ENCODE data around the gene HDAC11.
A peak's percentile ranks its signal among the peaks of the same experiment; 100 is the strongest.
"Not testable (repeated sequence)": the region's sequence is repeated elsewhere in the genome, so short reads cannot be mapped to it uniquely, and the experiment has no call there.

The HDAC11 gene

GRCh38 chr3:13475871-13476590 lies 4.1 kb upstream of the HDAC11 start:
- no peaks in the 10 kb centered on the region for H3K36me3 ChIP-seq (ENCODE audit: insufficient read depth, low read length)
- no peaks in the 10 kb centered on the region for H3K9me3 ChIP-seq (ENCODE audit: low read length)

GRCh38 chr3:13477943-13478342 lies 2.2 kb upstream of the HDAC11 start:
- Histone ChIP-seq H3K4me3 (ENCODE audit: low read length) (no peak overlapping the region), H3K36me3 (ENCODE audit: insufficient read depth, low read length) (no peaks in the 10 kb centered on the region), H2AFZ (ENCODE audit: low read depth, low read length) (no peak overlapping the region), H3K27me3 (ENCODE audit: insufficient read depth, low read length) (no peaks in the 10 kb centered on the region), H3K9me3 (ENCODE audit: low read length) (no peaks in the 10 kb centered on the region), H3K4me1 (ENCODE audit: insufficient read depth, low read length) (peaks cover 17% of the 10 kb centered on the region)

More at GRCh38 chr3:13475871-13476590, 4.1 kb upstream of the HDAC11 start:
- Histone ChIP-seq H3K4me1 (ENCODE audit: insufficient read depth, low read length) (peaks cover 17% of the 10 kb centered on the region), H2AFZ (ENCODE audit: low read depth, low read length) (no peak overlapping the region), H3K4me3 (ENCODE audit: low read length) (no peak overlapping the region), H3K27me3 (ENCODE audit: insufficient read depth, low read length) (peaks cover 3% of the 10 kb centered on the region)

- H3K4me3 ChIP-seq (ENCODE audit: low read length) = peak overlapping the region; percentile 53
- peaks cover 17% of the 10 kb centered on the region for H3K4me1 ChIP-seq (ENCODE audit: insufficient read depth, low read length)
- H3K36me3 ChIP-seq (ENCODE audit: insufficient read depth, low read length) = no peaks in the 10 kb centered on the region
Observed at GRCh38 chr3:13479332-13479581, 849 bp upstream of the HDAC11 start.

GRCh38 chr3:13480340-13481318 lies 523 bp downstream of the HDAC11 start:
- peak overlapping the region; percentile 53 for H3K4me3 ChIP-seq (ENCODE audit: low read length)
- H3K36me3 ChIP-seq (ENCODE audit: insufficient read depth, low read length) = no peaks in the 10 kb centered on the region
- no peaks in the 10 kb centered on the region for H3K27me3 ChIP-seq (ENCODE audit: insufficient read depth, low read length)
- peaks cover 17% of the 10 kb centered on the region for H3K4me1 ChIP-seq (ENCODE audit: insufficient read depth, low read length)
- H3K9me3 ChIP-seq (ENCODE audit: low read length) = no peaks in the 10 kb centered on the region
- peak overlapping the region; percentile 56 for H2AFZ ChIP-seq (ENCODE audit: low read depth, low read length)

More at GRCh38 chr3:13479332-13479581, 849 bp upstream of the HDAC11 start:
- no peaks in the 10 kb centered on the region for H3K9me3 ChIP-seq (ENCODE audit: low read length)
- no peaks in the 10 kb centered on the region for H3K27me3 ChIP-seq (ENCODE audit: insufficient read depth, low read length)
- H2AFZ ChIP-seq (ENCODE audit: low read depth, low read length) = peak overlapping the region; percentile 50

DNA sequence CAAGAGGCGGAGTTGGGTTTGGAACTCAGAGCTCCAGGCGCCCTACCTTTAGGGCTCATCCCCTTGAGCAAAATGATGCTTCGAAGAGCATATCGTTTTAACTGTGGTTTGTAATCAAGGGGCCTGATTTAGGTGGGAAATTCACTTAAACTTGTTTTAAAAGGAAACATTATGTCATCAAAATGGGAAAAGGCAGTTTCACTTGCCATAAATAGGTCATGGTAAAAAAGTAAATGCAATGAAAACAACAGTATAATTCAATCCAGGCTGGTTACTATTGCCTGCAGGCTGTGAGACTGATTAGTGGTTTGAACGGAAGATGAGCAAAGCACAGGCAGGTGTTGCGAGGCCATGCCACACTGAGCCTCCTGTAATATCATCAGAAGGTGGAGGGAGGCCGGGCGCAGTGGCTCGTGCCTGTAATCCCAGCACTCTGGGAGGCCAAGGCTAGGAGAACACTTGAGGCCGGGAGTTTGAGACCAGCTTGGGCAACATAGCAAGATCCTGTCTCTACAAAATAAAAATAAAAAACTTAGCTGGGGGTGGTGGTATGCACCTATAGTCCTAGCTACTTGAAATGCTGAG lies 2.1 kb downstream of the HDAC11 start:
- no peak overlapping the region for H3K4me3 ChIP-seq (ENCODE audit: low read length)
- peaks cover 17% of the 10 kb centered on the region for H3K4me1 ChIP-seq (ENCODE audit: insufficient read depth, low read length)
- no peaks in the 10 kb centered on the region for H3K27me3 ChIP-seq (ENCODE audit: insufficient read depth, low read length)
- H3K36me3 ChIP-seq (ENCODE audit: insufficient read depth, low read length) = no peaks in the 10 kb centered on the region
- no peak overlapping the region for H2AFZ ChIP-seq (ENCODE audit: low read depth, low read length)
- H3K9me3 ChIP-seq (ENCODE audit: low read length) = no peaks in the 10 kb centered on the region

GRCh38 chr3:13483286-13483685 lies 3.2 kb downstream of the HDAC11 start:
- no peaks in the 10 kb centered on the region for H3K9me3 ChIP-seq (ENCODE audit: low read length)
- H3K27me3 ChIP-seq (ENCODE audit: insufficient read depth, low read length) = no peaks in the 10 kb centered on the region
- no peak overlapping the region for H2AFZ ChIP-seq (ENCODE audit: low read depth, low read length)
- H3K4me3 ChIP-seq (ENCODE audit: low read length) = no peak overlapping the region
- H3K36me3 ChIP-seq (ENCODE audit: insufficient read depth, low read length) = no peaks in the 10 kb centered on the region
- H3K4me1 ChIP-seq (ENCODE audit: insufficient read depth, low read length) = peaks cover 11% of the 10 kb centered on the region

DNA sequence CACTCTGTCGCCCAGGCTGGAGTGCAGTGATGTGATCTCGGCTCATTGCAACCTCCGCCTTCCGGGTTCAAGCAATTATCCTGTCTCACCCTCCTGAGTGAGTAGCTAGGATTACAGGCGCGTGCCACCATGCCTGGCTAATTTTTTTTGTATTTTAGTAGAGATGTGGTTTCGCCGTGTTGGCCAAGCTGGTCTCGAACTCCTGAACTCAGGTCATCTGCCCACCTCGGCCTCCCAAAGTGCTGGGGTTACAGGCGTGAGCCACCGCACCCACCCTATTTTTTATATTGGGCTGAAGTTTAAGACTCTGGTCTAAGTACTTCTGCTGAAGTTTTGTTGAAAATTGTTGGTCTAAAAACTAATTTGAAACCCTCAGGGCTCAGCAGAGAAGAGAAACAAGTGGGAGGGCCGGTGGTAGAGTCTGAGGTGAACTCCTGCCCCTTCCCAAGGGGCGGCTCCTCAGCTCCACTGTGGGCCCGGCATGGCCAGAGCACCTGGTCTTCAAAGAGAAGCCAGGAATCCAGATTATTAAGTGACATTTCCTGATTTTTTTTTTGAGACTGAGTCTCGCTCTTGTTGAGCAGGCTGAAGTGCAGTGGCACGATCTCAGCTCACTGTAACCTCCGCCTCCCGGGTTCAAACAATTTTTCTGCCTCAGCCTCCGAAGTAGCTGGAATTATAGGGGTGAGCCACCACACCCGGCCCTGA lies 4.0 kb downstream of the HDAC11 start:
- Histone ChIP-seq H3K4me1 (ENCODE audit: insufficient read depth, low read length) (peaks cover 6% of the 10 kb centered on the region), H3K27me3 (ENCODE audit: insufficient read depth, low read length) (no peaks in the 10 kb centered on the region), H3K36me3 (ENCODE audit: insufficient read depth, low read length) (no peaks in the 10 kb centered on the region), H2AFZ (ENCODE audit: low read depth, low read length) (no peak overlapping the region), H3K4me3 (ENCODE audit: low read length) (no peak overlapping the region), H3K9me3 (ENCODE audit: low read length) (no peaks in the 10 kb centered on the region)

GRCh38 chr3:13484851-13485590 lies 4.9 kb downstream of the HDAC11 start:
- Histone ChIP-seq H3K27me3 (ENCODE audit: insufficient read depth, low read length) (no peaks in the 10 kb centered on the region), H3K36me3 (ENCODE audit: insufficient read depth, low read length) (no peaks in the 10 kb centered on the region), H3K4me1 (ENCODE audit: insufficient read depth, low read length) (peaks cover 6% of the 10 kb centered on the region), H3K9me3 (ENCODE audit: low read length) (peaks cover 5% of the 10 kb centered on the region), H2AFZ (ENCODE audit: low read depth, low read length) (no peak overlapping the region), H3K4me3 (ENCODE audit: low read length) (no peak overlapping the region)

DNA sequence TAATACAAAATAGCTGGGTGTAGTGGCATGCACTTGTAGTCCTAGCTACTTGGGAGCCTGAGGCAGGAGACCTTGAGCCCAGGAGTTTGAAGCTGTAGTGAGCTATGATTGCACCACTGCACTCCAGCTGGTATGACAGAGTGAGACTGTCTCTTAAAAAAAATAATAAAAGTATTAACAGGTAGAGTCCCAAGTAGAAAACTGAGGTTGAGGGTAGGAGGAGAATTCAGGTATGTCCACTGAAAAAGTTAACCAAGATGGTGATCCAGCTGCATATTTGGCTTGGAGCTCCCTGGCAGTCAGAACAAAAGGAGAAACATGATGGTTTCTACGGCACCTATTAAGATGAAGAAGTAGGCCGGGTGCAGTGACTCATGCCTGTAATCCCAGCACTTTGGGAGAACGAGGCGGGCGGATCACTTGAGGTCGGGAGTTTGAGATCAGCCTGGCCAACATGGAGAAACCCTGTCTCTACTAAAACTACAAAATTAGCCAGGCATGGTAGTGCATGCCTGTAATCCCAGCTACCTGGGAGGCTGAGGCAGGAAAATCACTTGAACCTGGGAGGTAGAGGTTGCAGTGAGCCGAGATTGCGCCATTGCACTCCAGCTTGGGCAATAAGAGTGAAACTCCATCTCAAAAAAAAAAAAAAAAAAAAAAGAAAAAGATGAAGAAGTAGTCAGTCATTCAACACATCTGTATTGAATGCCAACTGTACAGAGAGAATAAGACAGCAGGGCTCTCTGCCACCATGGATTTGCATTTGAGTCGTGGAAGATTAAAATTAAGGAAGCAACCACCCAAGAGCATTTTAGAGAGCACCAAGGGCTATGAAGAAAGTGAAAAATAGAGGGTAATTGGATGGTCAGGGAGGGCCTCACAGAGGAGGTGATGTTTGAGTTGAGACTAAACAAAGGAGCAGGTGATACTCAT lies 5.8 kb downstream of the HDAC11 start:
- not testable (repeated sequence) for H3K36me3 ChIP-seq (ENCODE audit: insufficient read depth, low read length); H3K9me3 ChIP-seq (ENCODE audit: low read length); H3K27me3 ChIP-seq (ENCODE audit: insufficient read depth, low read length); H3K4me1 ChIP-seq (ENCODE audit: insufficient read depth, low read length); H3K4me3 ChIP-seq (ENCODE audit: low read length); H2AFZ ChIP-seq (ENCODE audit: low read depth, low read length)

DNA sequence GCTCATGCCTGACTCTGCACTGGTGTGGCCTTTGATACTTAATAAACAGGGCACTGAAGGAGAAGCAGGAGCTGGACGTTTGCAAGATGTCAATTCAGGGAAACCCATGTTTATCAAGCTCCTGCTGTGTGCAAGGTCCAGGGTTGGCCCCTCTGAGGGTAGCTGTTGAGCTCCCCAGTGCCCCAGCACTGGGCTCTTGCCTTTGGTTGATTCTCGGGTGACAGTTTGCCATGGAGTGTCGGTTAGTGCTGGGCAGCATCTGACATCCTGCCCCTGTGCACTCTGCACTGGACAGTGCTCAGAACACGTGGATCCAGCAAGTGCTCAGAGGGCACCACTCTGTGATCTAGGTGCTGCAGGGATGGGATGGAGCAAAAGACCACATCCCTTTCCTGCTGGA lies 7.3 kb downstream of the HDAC11 start:
- Histone ChIP-seq H3K4me1 (ENCODE audit: insufficient read depth, low read length) (no peaks in the 10 kb centered on the region), H3K4me3 (ENCODE audit: low read length) (no peak overlapping the region), H3K36me3 (ENCODE audit: insufficient read depth, low read length) (no peaks in the 10 kb centered on the region), H2AFZ (ENCODE audit: low read depth, low read length) (no peak overlapping the region), H3K27me3 (ENCODE audit: insufficient read depth, low read length) (no peaks in the 10 kb centered on the region), H3K9me3 (ENCODE audit: low read length) (peaks cover 5% of the 10 kb centered on the region)

DNA sequence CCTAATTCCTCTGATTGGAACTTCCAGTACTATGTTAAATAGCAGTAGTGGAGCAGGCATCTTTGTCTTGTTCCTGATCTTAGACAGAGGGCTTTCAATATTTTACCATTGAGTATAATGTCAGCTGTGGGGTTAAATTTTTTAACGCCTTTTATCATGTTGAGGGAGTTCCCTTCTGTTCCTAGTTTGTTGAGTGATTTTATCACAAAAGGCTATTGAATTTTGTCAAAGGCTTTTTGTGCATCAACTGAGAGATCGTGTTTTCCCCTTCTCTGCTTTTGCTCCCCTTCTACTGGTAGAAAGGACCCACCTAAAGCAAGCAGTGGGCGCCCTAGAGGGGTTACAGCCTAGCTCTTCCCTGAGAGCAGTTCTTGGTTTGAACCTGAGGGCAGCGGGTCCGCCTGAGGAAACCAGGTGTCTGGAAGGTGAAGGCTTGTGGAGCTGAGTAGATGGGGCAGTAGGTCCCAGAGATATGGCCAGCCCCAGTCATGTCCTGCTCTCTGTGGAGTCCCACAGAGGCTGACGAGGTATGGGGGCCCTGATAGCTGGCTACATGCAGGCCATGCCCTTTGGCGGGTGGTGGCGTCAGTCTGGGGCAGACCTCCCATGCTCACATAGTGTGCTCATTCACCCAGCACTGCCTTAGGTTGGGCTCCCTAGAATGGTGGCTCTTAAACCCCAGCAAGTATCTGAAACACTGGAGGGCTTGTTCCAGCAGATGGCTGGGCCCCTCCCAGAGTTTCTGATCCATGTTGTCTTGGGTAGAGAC lies 11.3 kb downstream of the HDAC11 start:
- H3K9me3 ChIP-seq (ENCODE audit: low read length) = peaks cover 5% of the 10 kb centered on the region
- no peak overlapping the region for H3K4me3 ChIP-seq (ENCODE audit: low read length)
- peaks cover under 1% of the 10 kb centered on the region for H3K4me1 ChIP-seq (ENCODE audit: insufficient read depth, low read length)
- H2AFZ ChIP-seq (ENCODE audit: low read depth, low read length) = no peak overlapping the region
- no peaks in the 10 kb centered on the region for H3K27me3 ChIP-seq (ENCODE audit: insufficient read depth, low read length)
- H3K36me3 ChIP-seq (ENCODE audit: insufficient read depth, low read length) = no peaks in the 10 kb centered on the region
